GM12878 (cell line): ENCODE measurements around the gene MAPK8. TPM values are rescaled to one million over a fixed set of nuclear protein-coding genes. Genes with fewer than 3 reads are reported as not detected.

ENCODE experiments used
- ATAC-seq: fragments of 200-7000 bp; cut with Tn5 transposase; 3 replicates; pipeline ENCODE4 v1.9.1; 2020; ENCODE audit warnings: mild to moderate bottlenecking, moderate library complexity
- BruUV-seq: library from RNA; stranded (reverse); fragments of 400-500 nt; replicated peaks from 2 replicates; lab custom pipeline; 2021; lab: Mats Ljungman, UMichigan
- CTCF ChIA-PET: fragments of 300-600 bp; sonication (Branson Sonifier 250); formaldehyde crosslinking; extraction: SDS; loops from one replicate; lab custom pipeline; 2021; ENCODE audit warnings: inconsistent platforms; lab: Yijun Ruan, JAX
- POLR2A ChIA-PET: fragments of 350-600 bp; formaldehyde crosslinking; extraction: SDS; loops from one replicate; lab custom pipeline; 2021; ENCODE audit warnings: inconsistent platforms; lab: Charles Lee
- RAD21 ChIA-PET: fragments of 300-600 bp; sonication (Branson Sonifier 250); formaldehyde crosslinking; loops from one replicate; lab custom pipeline; 2023; ENCODE audit warnings: antibody characterized with exemption; ENCODE audit not compliant: unreplicated experiment; lab: Charles Lee
- SMC1A ChIA-PET: fragments of 300-600 bp; sonication (Branson Sonifier 250); formaldehyde crosslinking; loops from one replicate; lab custom pipeline; 2023; ENCODE audit not compliant: unreplicated experiment, uncharacterized antibody; lab: Charles Lee
- DNase-seq: peaks from one replicate; pipeline ENCODE4 v3.0.0-alpha.2; 2011; ENCODE audit warnings: low read depth, low spot score
- FAIRE-seq: peaks from 3 replicates; lab custom pipeline; 2011; peaks lifted over from hg19 to GRCh38; lab: Jason Lieb, UNC
- H2AFZ ChIP-seq: 2 replicates; pipeline ENCODE4 v1.6.0; 2011; ENCODE audit warnings: low read depth, low read length, control low read depth; ENCODE audit not compliant: control insufficient read depth
- H3K27ac ChIP-seq: 2 replicates; pipeline ENCODE4 v1.5.1; 2011; ENCODE audit warnings: control low read depth; ENCODE audit not compliant: control insufficient read depth, insufficient read depth
- H3K27me3 ChIP-seq, 2 experiments: replicated peaks in 1 of 2; 2 replicates each; pipeline versions ENCODE4 v1.6.0 to v1.6.1; 2011; ENCODE audit warnings: low read length in 1 of 2; ENCODE audit not compliant: control insufficient read depth in 2 of 2, insufficient read depth in 2 of 2
- H3K36me3 ChIP-seq, 2 experiments: 2 replicates each; pipeline ENCODE4 v1.5.1; 2011; ENCODE audit warnings: low read length in 1 of 2; ENCODE audit not compliant: control insufficient read depth in 2 of 2, insufficient read depth in 2 of 2
- H3K4me1 ChIP-seq: 2 replicates; pipeline ENCODE4 v1.6.1; 2011; ENCODE audit warnings: mild to moderate bottlenecking, low read length, moderate library complexity, mixed read lengths; ENCODE audit not compliant: control insufficient read depth, insufficient read depth
- H3K4me2 ChIP-seq: 2 replicates; pipeline ENCODE4 v1.6.0; 2011; ENCODE audit warnings: control low read depth; ENCODE audit not compliant: control insufficient read depth, insufficient read depth
- H3K4me3 ChIP-seq: fragments of 200-600 bp; sonication (generic); 2 replicates; pipeline ENCODE4 v1.5.1; 2016
- H3K79me2 ChIP-seq: 2 replicates; pipeline ENCODE4 v1.6.0; 2011; ENCODE audit warnings: low read length; ENCODE audit not compliant: control insufficient read depth, insufficient read depth
- H3K9ac ChIP-seq: 2 replicates; pipeline ENCODE4 v1.8.0; 2011; ENCODE audit warnings: low read length, control low read depth, mixed read lengths; ENCODE audit not compliant: control insufficient read depth, insufficient read depth
- H3K9me3 ChIP-seq: replicated peaks from 3 replicates; pipeline ENCODE4 v1.5.1; 2011; ENCODE audit warnings: mild to moderate bottlenecking, low read length; ENCODE audit not compliant: control insufficient read depth, insufficient read depth
- H4K20me1 ChIP-seq: 2 replicates; pipeline ENCODE4 v1.6.0; 2011; ENCODE audit not compliant: control insufficient read depth, insufficient read depth
- BACH1 ChIP-seq: fragments of 450-650 bp; IDR thresholded peaks from 2 replicates; pipeline ENCODE4 v1.6.1; 2017; ENCODE audit warnings: mild to moderate bottlenecking, borderline replicate concordance
- BRCA1 ChIP-seq: IDR thresholded peaks from 2 replicates; pipeline ENCODE4 v1.6.1; 2011; ENCODE audit warnings: low read depth, low read length, improper control_type of control experiment
- EP300 ChIP-seq, 2 experiments: fragments of 150-350 bp in 1 of 2; IDR thresholded peaks; 2 replicates each; pipeline ENCODE4 v1.6.1; 2011 to 2012; ENCODE audit warnings: low read depth in 2 of 2, low read length in 2 of 2, borderline replicate concordance in 1 of 2, improper control_type of control experiment in 1 of 2, inconsistent platforms in 1 of 2; ENCODE audit not compliant: control insufficient read depth in 1 of 2
- HCFC1 ChIP-seq: fragments of 150-350 bp; IDR thresholded peaks from 2 replicates; pipeline ENCODE4 v1.6.1; 2014; ENCODE audit warnings: low read length
- IKZF2 ChIP-seq, 2 experiments: fragments of 450-650 bp; IDR thresholded peaks; 2 replicates each; pipeline ENCODE4 v1.6.1; 2017; ENCODE audit warnings: mild to moderate bottlenecking in 2 of 2, moderate library complexity in 2 of 2
- SMAD1 ChIP-seq: fragments of 450-650 bp; IDR thresholded peaks from 2 replicates; pipeline ENCODE4 v1.6.1; 2018; ENCODE audit warnings: mild to moderate bottlenecking, low read depth; ENCODE audit not compliant: partially characterized antibody
- SPI1 ChIP-seq: IDR thresholded peaks from 2 replicates; pipeline ENCODE4 v1.6.1; 2011; ENCODE audit warnings: low read depth, mild to moderate bottlenecking, low read length, moderate library complexity, borderline replicate concordance; ENCODE audit not compliant: insufficient read depth
- TCF12 ChIP-seq: IDR thresholded peaks from 2 replicates; pipeline ENCODE4 v1.6.1; 2011; ENCODE audit warnings: low read depth, mild to moderate bottlenecking, low read length
- ZNF592 ChIP-seq: fragments of 450-650 bp; IDR thresholded peaks from 2 replicates; pipeline ENCODE4 v1.6.1; 2017; ENCODE audit warnings: mild to moderate bottlenecking, moderate library complexity
- WGBS: methylation state at CpG from one replicate; pipeline ENCODE4 v1.1.6; 2016; ENCODE audit warnings: low lambda C conversion rate; ENCODE audit not compliant: insufficient replicate concordance, insufficient coverage; ENCODE audit errors: missing lambda C conversion rate; 5-methylcytosine and 5-hydroxymethylcytosine counted together
- in situ Hi-C: fragments of 300-500 bp; cut with MboI; formaldehyde crosslinking; loops from 9 replicates; pipeline ENCODE4 v1.14.3; 2018; ENCODE audit warnings: mixed read lengths
- intact Hi-C: fragments of 100-400 bp; cut with micrococcal nuclease; formaldehyde crosslinking; loops from one replicate; pipeline ENCODE4 v1.14.2; 2022; ENCODE audit not compliant: unreplicated experiment
- polyA plus RNA-seq, 11 experiments: library from polyadenylated mRNA; depleted of rRNA in 4 of 11; unstranded in 6 of 11; stranded (reverse) in 5 of 11; fragments of >200 nt; fragmentation: Nextera tagmentation in 4 of 11; fragmentation: Illumina TruSeq in 1 of 11; extraction: Ambion mirVana in 4 of 11; extraction: Trizol in 1 of 11; gene quantifications; 1 replicate in 1 of 11; 2 replicates in 10 of 11; pipeline versions ENCODE4 v1.2.1 to v1.2.3, GENCODE V29; 2011 to 2016; ENCODE audit warnings: inconsistent platforms in 2 of 11, missing spikeins in 2 of 11, low read depth in 1 of 11
- total RNA-seq, 4 experiments: library from RNA; depleted of rRNA in 3 of 4; stranded (reverse); fragments of >200 nt in 3 of 4; fragmentation: Illumina TruSeq in 1 of 4; extraction: Trizol in 1 of 4; gene quantifications; 2 replicates each; pipeline versions ENCODE4 v1.2.1 to v1.2.3, GENCODE V29; 2013 to 2021
- TF ChIP-seq, protein P1 (sequence below): fragments of 450-650 bp; IDR thresholded peaks from 2 replicates; pipeline ENCODE4 v1.6.1; 2016; ENCODE audit warnings: mild to moderate bottlenecking
- TF ChIP-seq, protein P2 (sequence below): IDR thresholded peaks from 2 replicates; pipeline ENCODE4 v1.6.1; 2011; ENCODE audit warnings: mild to moderate bottlenecking, low read depth, low read length, moderate library complexity; ENCODE audit not compliant: insufficient replicate concordance
- TF ChIP-seq, protein P3 (sequence below): fragments of 450-650 bp; IDR thresholded peaks from 2 replicates; pipeline ENCODE4 v1.6.1; 2016; ENCODE audit warnings: mild to moderate bottlenecking

Gene MAPK8
- total and polyA plus RNA-seq, 10 of the 15 experiments (the other 5 are each of a cell fraction or from before 2014, with no cell fraction given), result 3.9 to 102 (median 40.0) TPM

DNA sequence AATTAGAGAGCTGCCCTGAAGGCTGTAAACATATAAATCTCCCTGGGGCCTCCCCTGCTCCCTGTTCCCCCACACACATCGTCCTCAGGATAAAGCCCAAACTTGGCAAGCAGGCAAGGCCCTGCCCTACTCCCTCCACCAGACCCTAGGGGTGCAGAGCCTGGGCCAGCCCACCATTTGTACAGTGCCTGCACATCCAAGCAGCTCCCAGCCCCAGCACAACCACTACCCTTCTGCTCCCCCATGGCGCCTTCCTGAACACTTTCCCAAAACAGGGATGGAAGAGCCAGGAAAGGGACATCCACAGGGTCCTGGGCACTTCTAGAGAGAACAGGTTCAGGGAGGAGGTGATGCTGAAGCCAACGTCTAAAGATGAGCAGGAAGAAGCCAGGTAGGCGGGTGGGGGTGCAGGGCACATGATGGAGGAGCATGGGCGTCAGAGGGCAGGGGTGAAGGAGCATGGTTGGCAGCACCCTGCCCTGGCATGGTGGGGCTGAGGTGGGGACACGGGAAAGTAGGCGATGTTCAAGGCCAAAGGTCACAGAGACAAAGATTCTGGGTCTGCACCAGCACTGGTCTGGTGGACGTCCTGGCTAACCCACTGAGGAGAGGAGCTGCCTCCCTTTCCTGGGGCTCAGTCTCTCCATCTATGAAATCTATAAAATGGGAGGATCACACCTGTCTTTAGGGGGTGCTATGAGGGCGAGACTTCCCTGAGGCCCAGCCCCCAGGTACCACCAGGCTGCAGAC is 157.8 kb downstream of the MAPK8 start:
- no peak overlapping the region for H2AFZ ChIP-seq
- H3K4me2 ChIP-seq, result no peak overlapping the region
- no peaks in the 10 kb centered on the region for H4K20me1 ChIP-seq
- H3K36me3 ChIP-seq, result no peaks in the 10 kb centered on the region
- H3K79me2 ChIP-seq, result no peaks in the 10 kb centered on the region
- ATAC-seq, result no peak
- POLR2A ChIA-PET, result interaction anchor here (0.6 kb wide), 1 partner anchor 1146 kb away, joined by 3 read pairs; no protein-coding TSS in a partner anchor
- no peak overlapping the region for H3K27ac ChIP-seq
- H3K9me3 ChIP-seq, result no peaks in the 10 kb centered on the region
- intact Hi-C loops, result no loop called here
- FAIRE-seq, result no peak
- DNase-seq, result no peak
- no peak overlapping the region for H3K4me3 ChIP-seq
- no peaks in the 10 kb centered on the region for H3K27me3 ChIP-seq
- RAD21 ChIA-PET, result no interaction called here
- no TSS peak for BruUV-seq
- WGBS, result 18% methylated on average over 9 of the region's 9 CpGs
- CTCF ChIA-PET, result interaction anchor here (0.8 kb wide), 1 partner anchor 192 kb away, joined by 3 read pairs; no protein-coding TSS in a partner anchor
- no peak overlapping the region for H3K9ac ChIP-seq
- in situ Hi-C loops, result no loop called here
- SMC1A ChIA-PET, result interaction anchor here (0.6 to 0.9 kb wide), 2 partner anchors 109 to 192 kb away, joined by 3 read pairs; no protein-coding TSS in a partner anchor
- H3K4me1 ChIP-seq, result no peaks in the 10 kb centered on the region
- no peak for TF ChIP-seq EP300 (IDR thresholded peaks at IDR 0.05; ENCODE audit: borderline replicate concordance in 1 of 2, control insufficient read depth in 1 of 2, low read depth in 2 of 2, low read length in 2 of 2)
- TF ChIP-seq, protein P1, sequence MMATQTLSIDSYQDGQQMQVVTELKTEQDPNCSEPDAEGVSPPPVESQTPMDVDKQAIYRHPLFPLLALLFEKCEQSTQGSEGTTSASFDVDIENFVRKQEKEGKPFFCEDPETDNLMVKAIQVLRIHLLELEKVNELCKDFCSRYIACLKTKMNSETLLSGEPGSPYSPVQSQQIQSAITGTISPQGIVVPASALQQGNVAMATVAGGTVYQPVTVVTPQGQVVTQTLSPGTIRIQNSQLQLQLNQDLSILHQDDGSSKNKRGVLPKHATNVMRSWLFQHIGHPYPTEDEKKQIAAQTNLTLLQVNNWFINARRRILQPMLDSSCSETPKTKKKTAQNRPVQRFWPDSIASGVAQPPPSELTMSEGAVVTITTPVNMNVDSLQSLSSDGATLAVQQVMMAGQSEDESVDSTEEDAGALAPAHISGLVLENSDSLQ, result no peak
- no peak for TF ChIP-seq BRCA1
- TF ChIP-seq ZNF592, result no peak
- no peak for TF ChIP-seq BACH1
- TF ChIP-seq, protein P2, sequence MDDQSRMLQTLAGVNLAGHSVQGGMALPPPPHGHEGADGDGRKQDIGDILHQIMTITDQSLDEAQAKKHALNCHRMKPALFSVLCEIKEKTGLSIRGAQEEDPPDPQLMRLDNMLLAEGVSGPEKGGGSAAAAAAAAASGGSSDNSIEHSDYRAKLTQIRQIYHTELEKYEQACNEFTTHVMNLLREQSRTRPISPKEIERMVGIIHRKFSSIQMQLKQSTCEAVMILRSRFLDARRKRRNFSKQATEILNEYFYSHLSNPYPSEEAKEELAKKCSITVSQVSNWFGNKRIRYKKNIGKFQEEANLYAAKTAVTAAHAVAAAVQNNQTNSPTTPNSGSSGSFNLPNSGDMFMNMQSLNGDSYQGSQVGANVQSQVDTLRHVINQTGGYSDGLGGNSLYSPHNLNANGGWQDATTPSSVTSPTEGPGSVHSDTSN, result no peak
- TF ChIP-seq TCF12, result no peak
- TF ChIP-seq SPI1, result no peak
- TF ChIP-seq, protein P3, sequence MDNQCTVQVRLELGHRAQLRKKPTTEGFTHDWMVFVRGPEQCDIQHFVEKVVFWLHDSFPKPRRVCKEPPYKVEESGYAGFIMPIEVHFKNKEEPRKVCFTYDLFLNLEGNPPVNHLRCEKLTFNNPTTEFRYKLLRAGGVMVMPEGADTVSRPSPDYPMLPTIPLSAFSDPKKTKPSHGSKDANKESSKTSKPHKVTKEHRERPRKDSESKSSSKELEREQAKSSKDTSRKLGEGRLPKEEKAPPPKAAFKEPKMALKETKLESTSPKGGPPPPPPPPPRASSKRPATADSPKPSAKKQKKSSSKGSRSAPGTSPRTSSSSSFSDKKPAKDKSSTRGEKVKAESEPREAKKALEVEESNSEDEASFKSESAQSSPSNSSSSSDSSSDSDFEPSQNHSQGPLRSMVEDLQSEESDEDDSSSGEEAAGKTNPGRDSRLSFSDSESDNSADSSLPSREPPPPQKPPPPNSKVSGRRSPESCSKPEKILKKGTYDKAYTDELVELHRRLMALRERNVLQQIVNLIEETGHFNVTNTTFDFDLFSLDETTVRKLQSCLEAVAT, result no peak
- TF ChIP-seq HCFC1, result no peak
- TF ChIP-seq SMAD1, result no peak
- no peak for TF ChIP-seq IKZF2 (IDR thresholded peaks at IDR 0.05)
